HG03045 (cell line): Measurements from ENCODE around the gene RTN4IP1.
"Not testable (repeated sequence)": the region's sequence is repeated elsewhere in the genome, so short reads cannot be mapped to it uniquely, and the experiment has no call there.

Source experiments
- ATAC-seq: cut with Tn5 transposase; IDR thresholded peaks from one replicate; pipeline ENCODE4 v1.9.1; 2021; ENCODE audit warnings: mild to moderate bottlenecking, moderate library complexity; ENCODE audit not compliant: unreplicated experiment

The RTN4IP1 gene

GRCh38 chr6:106548926-106549455 is 80.3 kb downstream of the RTN4IP1 start:
- not testable (repeated sequence) for ATAC-seq

- ATAC-seq = no peak
Observed at GRCh38 chr6:106547601-106548453, 81.5 kb downstream of the RTN4IP1 start.

GRCh38 chr6:106546691-106547414 is 82.4 kb downstream of the RTN4IP1 start:
- no peak for ATAC-seq

DNA sequence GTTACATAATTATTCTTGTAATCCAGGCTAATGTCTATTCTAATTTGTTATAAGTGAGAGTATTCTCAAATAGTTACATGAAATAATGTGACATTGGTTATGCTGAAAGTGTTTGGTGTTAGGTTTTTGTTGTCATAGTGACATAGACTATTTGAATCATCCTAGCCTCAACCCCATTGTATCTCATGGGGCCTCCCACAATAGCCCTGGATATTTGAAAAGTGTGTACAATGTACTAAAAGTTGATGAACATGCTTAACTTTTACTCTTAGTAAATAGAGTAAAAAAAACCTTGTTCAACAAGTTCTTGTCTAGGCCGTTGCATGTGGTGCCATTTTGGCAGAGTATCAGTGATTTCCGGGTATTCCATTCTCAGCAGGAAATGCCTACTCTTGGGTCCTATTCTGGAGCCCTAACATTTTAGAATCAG is 83.0 kb downstream of the RTN4IP1 start:
- ATAC-seq = no peak

GRCh38 chr6:106540907-106541306 is 88.4 kb downstream of the RTN4IP1 start:
- no peak for ATAC-seq

GRCh38 chr6:106540432-106540831 is 88.9 kb downstream of the RTN4IP1 start:
- no peak for ATAC-seq

- no peak for ATAC-seq
Observed at GRCh38 chr6:106539936-106540335, 89.4 kb downstream of the RTN4IP1 start.

GRCh38 chr6:106538145-106538544 is 91.2 kb downstream of the RTN4IP1 start:
- ATAC-seq = no peak

- no peak for ATAC-seq
Observed at GRCh38 chr6:106537662-106538061, 91.6 kb downstream of the RTN4IP1 start.

GRCh38 chr6:106536851-106537250 is 92.4 kb downstream of the RTN4IP1 start:
- no peak for ATAC-seq

GRCh38 chr6:106536357-106536756 is 92.9 kb downstream of the RTN4IP1 start:
- no peak for ATAC-seq

DNA sequence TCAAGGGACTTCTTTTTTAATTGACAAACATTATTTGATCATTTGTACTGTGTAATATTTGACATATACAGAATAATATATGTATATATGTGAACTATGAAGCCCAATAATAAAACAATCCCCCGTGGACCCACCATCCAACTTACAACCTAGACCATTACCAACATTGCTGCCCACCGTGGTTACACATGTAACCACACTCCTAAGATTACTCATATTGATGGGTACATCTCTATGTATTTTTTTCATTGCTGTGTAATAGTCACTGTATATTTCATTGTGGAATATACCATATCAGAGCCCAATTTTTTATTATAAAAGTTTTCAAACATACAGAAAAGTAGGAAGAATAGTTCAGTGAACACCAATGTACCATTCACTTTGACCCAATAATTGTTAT is 94.3 kb downstream of the RTN4IP1 start:
- no peak for ATAC-seq

- no peak for ATAC-seq
Observed at GRCh38 chr6:106534564-106534982, 94.7 kb downstream of the RTN4IP1 start.

GRCh38 chr6:106534004-106534403 is 95.3 kb downstream of the RTN4IP1 start:
- ATAC-seq = no peak

- ATAC-seq = no peak
Observed at GRCh38 chr6:106533054-106533453, 96.2 kb downstream of the RTN4IP1 start.

GRCh38 chr6:106530502-106530901 is 98.8 kb downstream of the RTN4IP1 start:
- ATAC-seq = no peak

DNA sequence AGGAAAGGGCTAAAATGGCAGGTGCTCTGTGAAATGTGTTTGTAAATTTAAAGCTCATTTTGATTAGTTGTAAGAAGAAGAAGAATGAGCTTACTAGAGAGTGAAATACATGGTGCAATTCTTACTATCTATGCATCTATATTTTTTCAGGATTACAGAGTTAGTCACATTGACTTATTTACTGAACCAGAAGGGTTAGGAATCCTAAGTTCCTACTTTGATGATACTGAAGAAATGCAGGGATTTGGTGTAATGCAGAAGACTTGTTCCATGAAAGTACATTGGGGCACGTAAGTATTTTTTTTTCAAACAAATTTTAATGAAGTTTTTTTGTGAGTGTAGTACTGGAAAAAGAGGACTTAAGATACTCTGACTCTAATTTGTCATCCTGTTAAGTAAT is 99.3 kb downstream of the RTN4IP1 start:
- ATAC-seq = no peak

- no peak for ATAC-seq
Observed at GRCh38 chr6:106529438-106529837, 99.9 kb downstream of the RTN4IP1 start.

DNA sequence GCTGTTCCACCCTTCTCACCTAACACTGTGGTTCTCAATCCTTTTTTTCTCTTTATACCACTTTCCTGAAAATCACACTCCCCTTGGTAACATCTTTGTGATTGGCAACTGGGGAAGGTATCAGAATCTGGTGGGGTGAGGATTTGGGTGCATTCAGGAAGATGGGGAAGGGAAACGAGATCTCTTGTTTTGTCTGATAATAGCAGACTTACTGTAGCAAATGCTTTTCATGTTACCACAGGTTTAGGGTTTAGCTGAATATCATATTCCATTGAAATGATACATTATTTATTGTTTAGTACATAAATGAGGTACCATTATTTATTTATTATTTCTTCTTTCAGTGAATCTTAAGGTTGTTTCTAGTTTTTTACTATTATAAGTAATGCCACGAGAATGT is 100.8 kb downstream of the RTN4IP1 start:
- ATAC-seq = no peak

DNA sequence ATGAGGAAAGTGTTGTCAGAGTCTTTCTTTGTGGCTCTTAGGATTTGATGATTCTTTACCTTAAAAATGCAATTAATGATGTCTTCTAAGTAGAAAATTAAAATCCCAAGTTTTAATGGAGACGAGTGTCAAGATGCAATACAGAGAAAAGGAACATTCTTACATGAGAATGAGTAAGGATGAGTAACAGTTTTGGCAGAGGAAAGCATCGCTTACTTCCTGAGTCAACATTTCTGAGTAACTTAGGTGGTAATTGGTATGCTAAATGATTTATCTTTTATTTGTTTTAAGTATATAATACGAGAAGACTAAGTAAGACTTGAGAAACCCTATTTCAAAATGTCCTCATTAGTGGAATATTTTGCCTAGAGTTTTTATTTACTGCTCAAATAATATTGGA is 101.3 kb downstream of the RTN4IP1 start:
- no peak for ATAC-seq

GRCh38 chr6:106527117-106527516 is 102.2 kb downstream of the RTN4IP1 start:
- ATAC-seq = no peak

DNA sequence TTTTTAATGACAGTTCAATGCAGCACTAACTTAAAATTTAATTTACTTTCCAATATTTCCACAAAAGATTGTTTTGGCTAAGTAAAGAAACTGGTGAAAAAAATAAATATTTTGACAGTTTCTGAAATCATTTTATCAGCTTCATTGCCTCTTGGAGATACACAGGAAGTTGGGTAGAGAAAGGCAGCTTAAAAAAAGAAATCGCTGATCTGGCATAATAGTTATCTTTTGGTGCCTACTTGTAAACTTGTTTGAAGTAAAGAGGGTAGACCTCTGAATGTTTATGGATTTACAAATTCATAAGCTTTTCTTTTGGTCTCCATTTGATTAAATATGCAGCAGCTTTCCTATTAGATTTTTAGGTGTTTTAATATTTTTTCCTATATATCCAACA is 103.4 kb downstream of the RTN4IP1 start:
- ATAC-seq = no peak
